COLO829 (cell line): ENCODE data around the gene RBM17.
"Not testable (repeated sequence)": the region's sequence is repeated elsewhere in the genome, so short reads cannot be mapped to it uniquely, and the experiment has no call there.

ENCODE experiments used
- DNase-seq: peaks from one replicate; pipeline ENCODE4 v3.0.0; 2012; ENCODE audit warnings: low spot score

RBM17 gene

DNA sequence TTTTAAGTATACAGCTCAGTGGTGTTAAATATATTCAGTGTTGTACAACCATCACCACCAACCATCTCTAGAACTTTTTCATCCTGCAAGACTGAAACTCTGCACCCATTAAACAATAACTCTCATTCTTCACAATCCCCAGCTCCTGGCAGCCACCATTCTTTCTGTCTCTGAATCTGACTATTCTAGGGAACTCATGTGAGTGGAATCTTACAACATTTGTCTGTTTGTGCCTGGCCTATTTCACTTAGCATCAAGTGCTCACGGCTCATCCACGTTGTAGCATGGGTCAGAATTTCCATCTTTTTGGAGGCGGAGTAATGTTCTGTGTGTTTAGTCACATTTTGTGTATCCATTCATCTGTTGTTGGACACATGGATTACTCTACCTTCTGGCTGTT is 73.1 kb downstream of the RBM17 start:
- no peak for DNase-seq

DNA sequence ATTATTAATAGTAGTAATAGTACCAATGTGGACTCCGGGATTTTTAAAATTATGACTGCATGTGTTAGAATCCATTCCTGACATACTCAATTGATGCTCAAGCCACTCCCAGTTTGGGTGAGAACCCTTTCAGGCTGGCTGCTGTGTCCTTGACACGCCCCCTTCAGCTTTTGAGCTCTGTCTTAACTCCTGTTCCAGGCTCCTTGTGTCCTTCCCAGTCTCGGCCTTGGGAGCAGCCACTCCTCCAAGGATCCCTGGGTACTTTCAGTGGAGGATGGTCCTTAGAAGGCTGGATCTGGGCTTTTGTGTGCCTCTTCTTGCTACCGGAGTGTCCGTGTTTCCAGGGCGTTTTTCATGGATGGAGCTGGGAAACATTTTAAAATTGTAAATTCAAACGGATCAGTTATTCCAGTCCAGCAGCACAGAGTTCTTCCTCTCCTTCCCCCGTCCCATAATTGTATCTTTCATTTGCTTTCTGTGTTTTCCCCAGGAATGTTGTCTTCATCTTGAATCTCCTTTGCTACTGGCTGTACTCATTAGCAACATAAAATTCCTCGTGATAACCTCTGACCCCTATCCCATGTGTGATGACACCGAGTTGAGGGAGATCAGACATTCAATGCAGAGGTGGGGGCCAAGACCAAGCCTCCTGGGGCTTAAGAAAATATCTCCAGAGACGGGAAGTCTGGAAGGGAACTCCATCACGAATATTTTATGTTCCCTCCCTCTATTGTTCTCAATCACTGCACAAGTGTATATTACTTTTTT is 73.9 kb downstream of the RBM17 start:
- DNase-seq, result no peak

DNA sequence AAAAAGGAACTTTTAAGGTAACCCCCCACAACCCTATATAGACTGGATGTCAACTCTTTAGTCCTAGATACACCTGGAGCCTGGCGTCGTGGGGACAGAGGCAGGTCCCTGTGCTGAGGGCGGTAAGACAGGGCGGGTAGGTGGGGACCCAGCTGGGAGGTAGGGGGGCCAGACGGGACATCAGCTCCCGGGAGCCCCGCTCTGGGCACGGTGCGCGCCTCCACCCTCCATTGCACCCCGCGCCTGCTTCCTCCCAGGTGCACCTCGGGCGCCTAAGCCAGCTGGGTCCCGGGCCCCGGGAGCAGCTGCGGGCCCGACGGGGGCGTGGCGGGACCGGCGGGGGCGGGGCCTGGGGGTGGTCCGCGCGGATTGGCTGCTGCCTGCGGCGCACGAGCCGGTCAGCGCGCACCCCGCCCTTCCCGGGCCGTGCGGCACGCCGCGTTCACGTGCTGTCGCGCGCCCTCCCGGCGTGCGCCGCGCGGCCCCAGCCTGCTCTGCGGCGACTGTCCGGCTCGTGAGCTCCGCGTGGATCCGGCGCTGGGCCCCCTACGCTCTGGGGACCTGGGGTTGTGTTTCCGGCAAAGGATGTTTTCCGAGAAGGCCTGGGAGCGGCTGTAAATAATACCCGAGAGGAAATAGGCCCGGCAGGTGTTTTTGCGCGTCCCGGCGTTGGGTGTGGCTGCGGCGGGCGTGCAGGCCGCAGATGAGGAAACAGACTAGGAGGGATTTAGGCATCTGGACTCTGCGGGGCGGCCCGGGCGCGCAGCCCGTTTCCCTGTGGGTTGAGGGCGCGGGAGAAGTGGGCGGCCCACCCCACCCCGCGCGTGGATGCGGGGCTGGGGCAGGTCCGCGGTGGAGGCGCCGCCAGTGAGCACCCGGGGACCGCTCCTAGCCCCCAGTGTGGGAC is 74.8 kb downstream of the RBM17 start:
- peak; percentile 57 for DNase-seq

DNA sequence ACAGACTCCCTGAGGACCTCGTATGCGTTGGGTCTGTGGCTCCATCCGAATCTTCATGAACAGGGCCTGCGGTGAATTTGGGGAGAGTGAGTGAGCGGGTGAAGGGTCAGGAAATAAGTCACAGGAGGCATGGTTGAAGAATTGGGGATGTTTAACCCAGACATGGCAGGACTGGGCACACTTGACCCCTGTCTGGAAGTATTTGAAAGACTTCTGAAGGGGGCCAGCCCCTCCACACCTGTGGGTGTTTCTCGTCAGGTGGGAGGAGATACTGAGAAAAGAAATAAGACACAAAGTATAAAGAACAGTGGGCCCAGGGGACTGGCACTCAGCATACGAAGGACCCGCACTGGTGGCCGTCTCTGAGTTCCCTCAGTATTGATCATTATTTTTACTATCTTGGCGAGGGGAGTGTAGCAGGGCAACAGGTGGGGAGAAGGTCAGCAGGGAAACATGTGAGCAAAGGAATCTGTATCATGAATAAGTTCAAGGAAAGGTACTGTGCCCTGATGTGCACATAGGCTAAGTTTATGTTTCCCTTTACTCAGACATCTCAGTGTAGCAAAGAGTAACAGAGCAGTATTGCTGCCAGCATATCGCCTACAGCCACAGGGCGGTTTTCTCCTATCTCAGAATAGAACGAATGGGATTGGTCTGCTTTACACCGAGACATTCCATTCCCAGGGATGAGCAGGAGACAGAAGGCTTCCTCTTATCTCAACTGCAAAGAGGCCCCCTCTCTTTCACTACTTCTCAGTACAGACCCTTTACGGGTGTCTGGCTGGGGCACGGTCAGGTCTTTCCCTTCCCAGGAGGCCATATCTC is 75.6 kb downstream of the RBM17 start:
- no peak for DNase-seq

DNA sequence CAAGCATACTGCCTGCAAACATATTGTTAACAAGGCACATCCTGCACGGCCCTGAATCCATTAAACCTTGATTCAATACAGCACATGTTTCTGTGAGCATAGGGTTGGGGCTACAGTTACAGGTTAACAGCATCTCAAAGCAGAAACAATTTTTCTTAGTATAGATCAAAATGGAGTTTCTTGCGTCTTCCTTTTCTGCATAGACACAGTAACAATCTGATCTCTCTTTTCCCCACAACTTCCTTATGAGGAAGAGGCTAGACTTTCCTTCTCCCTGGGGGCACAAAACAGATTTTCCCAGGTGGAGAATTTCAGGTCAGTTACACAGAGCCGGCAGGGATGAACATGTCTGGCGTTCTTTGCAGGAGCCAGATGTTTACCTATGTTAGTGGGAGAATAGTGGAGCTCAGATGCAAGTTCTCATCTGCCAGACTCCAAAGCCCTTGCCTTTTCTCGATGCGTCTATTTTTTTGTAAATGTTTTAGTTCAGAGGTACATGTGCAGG is 76.4 kb downstream of the RBM17 start:
- no peak for DNase-seq

DNA sequence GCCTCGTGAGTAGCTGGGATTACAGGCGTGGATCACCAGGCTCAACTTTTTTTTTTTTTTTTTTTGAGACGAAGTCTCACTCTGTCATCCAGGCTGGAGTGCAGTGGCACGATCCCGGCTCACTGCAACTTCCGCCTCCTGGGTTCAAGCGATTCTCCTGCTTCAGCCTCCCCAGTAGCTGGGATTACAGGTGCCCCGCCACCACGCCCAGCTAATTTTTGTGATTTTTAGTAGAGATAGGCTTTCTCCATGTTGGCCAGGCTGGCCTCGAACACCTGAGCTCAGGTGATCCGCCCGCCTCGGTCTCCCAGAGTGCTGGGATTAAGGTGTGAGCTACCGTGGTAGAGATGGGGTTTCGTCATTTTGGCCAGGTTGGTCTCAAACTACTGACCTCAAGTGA is 77.1 kb downstream of the RBM17 start:
- not testable (repeated sequence) for DNase-seq
